Fibroblast of skin of left quadriceps (primary cell): Measurements from ENCODE around the gene FHIP1A.

Experiments used
- DNase-seq, 2 experiments: peaks; one replicate each; pipeline ENCODE4 v3.0.0-alpha.2; 2013; ENCODE audit warnings: low read depth in 2 of 2

The FHIP1A gene

DNA sequence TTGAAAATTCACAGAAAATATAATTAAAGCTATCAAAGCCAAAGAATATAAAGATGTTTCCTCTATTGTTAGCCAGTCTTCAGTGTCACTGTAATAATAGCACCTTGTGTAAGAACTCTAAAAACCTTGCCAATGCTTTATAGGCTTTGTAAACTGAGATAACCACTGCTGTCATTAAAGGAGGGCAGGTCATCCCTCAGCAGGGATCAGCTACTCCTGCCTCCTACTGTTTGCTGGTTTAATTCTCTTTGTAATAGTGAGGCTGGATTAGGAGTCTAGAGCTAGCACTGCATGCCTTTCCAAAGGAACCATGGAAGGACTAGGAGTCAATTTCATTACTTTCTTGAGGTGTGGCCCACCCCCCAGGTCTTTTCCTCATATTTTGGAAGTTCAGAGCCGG is 46.2 kb downstream of the FHIP1A start:
- no peak for DNase-seq

- DNase-seq = no peak
Measured at GRCh38 chr4:151458148-151458547, 49.2 kb downstream of the FHIP1A start.
